HG02840 (cell line): ENCODE measurements around the gene OSR1.
"Not testable (repeated sequence)": the region's sequence is repeated elsewhere in the genome, so short reads cannot be mapped to it uniquely, and the experiment has no call there.

Experiments used
- ATAC-seq: cut with Tn5 transposase; IDR thresholded peaks from one replicate; pipeline ENCODE4 v1.9.1; 2021; ENCODE audit warnings: mild to moderate bottlenecking, moderate library complexity, moderate number of reproducible peaks; ENCODE audit not compliant: unreplicated experiment, low FRiP score

The OSR1 gene

DNA sequence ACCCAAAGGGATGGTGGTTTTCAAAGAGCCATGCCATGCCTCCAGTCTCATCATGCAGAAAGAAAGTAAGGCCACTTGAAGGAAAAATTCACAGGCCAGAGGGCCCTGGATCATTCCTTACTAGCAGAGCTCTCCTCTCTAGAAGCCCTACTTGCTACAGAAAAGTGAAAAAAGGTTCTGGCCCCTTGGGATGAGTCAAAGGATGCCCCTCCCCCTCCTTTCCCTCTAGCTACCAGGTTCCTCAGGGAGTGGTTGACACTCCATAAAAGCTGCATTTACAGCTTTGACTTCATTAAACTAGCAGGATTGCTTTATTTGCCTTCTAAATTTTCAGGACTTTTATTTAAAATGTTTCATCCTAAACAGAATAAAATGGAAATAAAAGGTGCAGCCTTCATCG, 21.2 kb downstream of the OSR1 start:
- ATAC-seq, result no peak

DNA sequence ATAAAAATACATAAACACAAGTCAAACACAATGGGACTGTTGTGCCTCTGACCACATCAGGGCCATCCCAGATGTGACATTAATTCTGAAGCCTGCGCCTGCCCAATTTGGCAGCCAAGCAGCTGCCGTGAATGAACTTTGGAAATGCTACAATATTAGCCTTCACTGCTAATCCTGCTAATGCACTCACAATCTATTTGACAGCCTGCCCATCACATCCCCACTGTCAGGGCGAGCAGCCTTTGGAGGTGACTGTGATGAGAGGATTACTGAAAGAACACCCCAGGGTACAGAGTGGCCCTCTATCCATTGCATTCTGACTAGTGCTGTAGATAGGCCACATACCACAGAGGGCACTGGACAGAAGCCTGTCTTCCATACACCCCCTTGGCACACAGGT, 21.6 kb downstream of the OSR1 start:
- ATAC-seq, result no peak

DNA sequence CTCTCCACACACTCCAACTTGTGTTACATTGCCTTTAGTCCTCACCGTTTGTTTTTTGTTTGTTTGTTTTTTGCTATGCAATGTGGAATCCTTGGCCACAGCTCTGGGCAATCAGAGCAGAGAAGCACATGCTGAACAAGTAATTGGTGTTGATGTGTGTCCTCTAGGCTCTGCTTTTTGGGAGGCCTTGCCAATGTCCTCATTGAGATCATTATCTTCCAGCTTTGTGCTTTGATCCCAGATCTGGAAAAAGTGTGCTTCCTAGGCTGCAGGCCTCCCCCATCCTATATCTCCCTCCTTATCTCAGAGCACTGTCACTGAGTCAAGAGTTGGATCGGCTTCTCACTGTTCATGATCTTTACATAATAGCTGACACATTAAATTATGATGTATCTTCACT, 25.9 kb downstream of the OSR1 start:
- ATAC-seq, result no peak

DNA sequence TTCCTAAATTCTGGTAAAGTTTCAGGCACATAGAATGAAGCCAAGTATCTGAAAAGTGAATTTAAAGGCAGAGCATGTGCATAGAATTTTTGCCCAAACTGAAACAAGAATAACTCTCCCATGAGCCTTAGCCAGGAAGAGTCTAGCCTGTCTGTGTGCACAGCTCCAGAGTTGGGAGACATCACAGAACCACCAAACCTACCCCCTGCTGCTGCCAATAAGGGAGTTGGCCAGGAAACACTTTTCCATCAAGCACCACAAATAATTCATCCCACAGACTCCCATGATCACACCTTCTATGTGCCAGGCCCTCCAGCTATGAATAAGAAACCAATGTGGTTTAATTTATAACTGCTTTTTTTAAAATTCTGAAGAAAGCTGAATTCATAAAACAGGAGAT, 27.0 kb downstream of the OSR1 start:
- no peak for ATAC-seq

DNA sequence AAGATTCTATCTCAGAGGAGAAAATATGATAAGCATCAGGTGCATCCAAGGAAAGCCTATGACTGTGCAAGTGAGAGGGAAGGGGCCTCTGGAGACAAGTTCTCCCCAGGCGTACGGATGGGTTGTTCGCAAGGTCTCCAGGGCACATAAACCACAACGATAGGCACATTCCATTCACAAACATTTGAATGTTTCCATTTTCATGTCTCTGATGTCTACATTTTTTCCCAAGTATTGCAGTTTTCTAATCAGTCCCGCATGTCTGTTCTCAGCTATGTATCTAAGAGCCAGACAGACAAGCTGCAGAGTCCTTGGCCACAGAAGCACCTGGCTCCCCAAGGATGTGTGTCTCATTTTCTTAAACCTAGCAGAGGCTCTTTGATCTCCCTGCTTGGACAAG, 28.0 kb downstream of the OSR1 start:
- ATAC-seq, result no peak

DNA sequence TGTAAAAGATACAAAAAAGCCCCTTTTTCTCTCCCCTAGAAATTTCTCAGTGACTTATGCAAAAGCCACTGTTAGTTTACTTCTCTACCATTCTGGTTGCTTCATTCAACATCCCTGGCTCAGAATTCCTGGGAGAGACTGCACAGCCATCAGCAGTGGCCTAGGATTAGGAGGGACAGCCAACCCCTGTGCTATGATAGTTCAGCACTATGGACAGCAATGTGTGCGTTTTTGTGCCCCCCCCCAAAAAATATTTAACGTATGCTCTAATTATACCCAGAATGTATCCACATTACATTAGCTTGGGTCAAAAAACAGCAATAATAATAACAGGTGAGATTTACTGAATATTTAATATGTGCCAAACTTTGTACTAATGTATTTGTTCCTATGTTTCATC, 29.0 kb downstream of the OSR1 start:
- no peak for ATAC-seq

DNA sequence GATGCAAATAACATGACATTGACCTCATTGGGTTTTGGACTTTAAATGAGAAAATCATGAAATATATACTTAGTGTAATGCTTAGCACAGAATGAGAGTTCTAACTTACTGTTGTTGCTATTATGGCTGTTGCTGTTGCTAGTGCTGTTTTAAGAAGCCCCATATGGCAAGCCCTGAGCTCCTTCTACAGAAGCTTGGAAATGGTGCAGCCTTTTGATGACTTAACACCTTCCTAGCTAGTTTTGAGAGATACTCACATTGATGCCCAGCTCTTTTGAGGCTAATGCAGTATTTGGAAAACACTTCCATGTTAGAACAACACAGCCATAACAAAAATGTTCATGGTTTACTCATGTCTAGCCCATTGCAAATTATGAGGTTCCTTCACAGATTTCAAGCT, 30.9 kb downstream of the OSR1 start:
- ATAC-seq, result no peak

DNA sequence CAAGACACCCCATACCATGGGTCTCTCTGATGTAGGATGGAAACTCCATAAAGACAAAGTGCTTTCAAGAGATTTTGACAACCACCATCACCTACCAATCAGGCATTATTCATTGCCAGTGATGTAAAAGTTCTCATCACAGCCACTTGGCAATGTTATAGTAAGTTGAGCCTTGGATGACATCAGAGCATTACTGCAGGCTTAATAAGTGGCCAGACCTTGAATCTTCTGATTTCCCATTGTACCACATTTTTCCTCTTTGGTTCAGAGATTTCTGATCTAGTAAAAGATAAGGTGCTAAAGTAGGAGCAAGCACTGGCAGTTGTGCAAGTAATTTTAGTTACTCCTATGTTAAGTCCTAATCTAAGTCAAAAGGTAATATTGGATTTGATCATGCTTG, 36.5 kb downstream of the OSR1 start:
- no peak for ATAC-seq

DNA sequence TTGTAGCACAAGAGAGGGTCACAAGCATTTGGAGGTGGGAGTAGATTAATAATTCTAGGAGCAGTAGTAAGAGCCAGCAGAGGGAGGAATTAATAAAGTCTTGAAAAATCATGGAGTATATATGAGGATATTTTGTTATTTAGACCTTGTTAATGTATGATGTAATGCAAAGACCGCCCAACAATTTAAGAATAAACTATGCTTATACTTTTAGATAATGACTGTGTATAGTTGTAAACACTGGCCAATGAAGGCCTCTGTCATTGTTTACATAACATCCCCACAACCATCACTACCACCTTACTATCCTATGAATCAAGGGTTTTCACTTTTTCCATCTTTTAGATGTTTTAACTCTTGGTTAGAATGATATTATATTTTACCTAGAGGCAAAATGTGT, 37.6 kb downstream of the OSR1 start:
- ATAC-seq, result no peak

DNA sequence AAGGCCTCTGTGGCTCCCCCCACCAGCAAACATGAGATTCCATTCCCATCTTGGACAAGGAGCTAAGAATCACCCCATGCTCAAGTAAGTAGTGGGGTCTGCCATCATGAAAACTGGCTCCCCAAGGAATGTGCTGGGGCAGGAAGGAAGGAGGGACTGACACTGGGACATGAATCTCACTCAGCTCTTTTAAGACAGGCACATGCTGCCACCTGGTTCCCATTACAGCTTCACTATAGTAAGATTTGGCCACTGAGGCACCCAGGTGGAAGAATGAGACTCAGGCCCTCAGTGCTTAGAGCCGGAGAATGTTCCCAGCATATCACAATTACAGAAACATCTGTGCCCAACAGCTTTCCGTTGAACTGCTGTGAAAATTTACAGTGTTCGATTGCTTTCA, 38.7 kb downstream of the OSR1 start:
- ATAC-seq, result no peak

DNA sequence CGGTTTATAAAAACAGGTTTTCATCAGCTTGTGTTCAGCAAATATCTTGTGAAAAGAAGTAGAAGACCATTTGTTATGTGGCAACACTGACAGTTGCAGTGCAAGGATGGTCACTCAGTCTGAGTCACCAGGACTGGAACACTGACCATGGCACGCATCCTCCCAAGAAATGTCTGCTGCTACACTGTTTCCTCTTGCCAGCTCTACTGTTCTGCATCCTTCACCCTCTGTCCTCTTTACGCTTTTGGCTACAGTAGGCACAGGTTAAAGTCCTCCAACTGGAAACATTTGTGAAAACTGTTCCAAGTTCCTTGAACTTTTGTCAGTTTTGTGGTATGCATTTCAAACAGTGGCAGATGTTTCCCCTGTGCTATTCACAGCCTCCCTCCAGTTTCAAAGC, 39.4 kb downstream of the OSR1 start:
- ATAC-seq, result no peak

DNA sequence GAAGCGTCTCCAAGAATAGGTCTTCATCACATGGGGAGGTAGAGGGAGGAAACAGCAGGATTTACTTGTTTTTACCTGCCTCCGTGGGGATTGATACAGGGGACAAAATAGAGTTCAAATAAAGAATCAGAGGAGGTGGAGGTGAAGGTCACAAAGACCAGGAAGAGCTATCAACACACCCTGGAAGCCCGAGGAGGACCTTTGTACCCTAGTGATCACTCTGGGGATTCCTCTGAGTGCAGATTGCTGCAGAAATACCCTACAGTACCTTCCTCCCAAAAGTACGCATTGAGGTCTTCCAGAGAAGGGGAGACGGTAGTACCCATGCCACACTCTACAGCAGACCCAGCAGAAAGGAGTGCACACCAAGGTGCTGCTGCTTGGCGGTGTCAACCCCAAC, 44.9 kb downstream of the OSR1 start:
- ATAC-seq, result no peak

DNA sequence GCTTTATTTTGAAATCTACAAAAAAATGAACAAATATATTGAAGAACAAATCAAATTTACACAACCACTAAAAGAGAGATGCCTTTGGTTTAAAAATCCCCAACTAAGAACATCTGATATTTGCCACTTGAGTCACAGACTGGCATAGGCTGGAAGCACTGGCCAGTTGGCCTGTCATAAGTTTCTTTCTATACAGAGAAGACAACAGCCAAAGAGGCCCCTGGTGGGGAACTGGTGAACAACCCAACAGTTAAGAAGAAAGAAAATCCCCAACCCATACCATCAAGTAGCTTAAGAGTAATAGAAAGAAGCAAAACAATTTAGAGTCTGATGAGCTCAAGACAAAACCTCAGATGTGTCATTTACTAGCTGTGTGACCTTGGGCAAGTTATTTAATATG, 45.5 kb downstream of the OSR1 start:
- ATAC-seq, result no peak

DNA sequence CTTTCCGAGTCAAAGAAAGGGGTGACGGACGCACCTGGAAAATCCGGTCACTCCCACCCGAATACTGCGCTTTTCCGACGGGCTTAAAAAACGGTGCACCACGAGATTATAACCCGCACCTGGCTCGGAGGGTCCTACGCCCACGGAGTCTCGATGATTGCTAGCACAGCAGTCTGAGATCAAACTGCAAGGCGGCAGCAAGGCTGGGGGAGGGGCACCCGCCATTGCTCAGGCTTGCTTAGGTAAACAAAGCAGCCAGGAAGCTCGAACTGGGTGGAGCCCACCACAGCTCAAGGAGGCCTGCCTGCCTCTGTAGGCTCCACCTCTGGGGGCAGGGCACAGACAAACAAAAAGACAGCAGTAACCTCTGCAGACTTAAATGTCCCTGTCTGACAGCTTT, 52.4 kb downstream of the OSR1 start:
- ATAC-seq, result not testable (repeated sequence)

DNA sequence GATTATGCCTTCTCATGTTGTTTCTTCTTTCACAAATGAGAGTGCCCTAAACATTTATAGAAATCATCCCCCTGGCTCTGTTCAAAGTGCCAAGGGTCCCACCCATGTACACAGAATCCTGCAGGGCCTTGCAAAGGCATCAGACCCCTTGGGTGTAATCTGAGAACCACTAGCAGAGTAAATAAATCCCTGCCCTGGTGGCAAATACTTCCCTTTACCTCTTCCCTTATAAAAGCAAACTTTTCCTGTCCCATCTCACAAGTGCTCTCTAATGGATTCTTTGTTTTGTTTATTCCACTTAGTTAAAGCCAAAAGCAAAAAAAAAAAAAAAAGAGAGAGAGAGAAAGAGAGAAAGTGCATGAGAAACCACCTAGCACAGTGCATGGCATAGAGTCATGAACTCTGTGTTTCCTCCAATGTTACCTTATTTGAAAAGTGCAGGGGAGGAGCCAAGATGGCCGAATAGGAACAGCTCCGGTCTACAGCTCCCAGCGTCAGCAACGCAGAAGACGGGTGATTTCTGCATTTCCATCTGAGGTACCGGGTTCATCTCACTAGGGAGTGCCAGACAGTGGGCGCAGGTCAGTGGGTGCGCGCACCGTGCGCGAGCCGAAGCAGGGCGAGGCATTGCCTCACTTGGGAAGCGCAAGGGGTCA, 52.9 kb downstream of the OSR1 start:
- not testable (repeated sequence) for ATAC-seq

DNA sequence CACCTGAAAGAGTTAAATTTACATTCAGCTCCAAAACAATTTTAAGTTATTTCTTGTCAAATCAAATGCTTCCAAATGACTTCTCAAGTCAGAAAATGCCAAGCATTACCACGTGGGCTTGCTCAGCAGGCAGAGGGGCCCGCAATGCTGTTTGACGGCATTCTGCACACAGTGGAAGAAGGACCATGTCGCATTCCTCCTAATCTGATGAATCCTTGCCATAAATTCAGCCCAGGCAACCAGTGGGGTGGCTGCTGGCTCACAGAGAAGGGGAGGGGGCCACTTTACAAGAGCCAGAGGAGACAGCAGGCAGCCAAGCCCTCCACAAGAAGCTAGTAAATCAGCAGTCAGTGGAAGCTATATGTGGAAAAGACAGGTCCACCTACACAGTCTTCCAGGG, 56.7 kb downstream of the OSR1 start:
- ATAC-seq, result no peak
